Measurements from ENCODE around the gene SART3.

DNA sequence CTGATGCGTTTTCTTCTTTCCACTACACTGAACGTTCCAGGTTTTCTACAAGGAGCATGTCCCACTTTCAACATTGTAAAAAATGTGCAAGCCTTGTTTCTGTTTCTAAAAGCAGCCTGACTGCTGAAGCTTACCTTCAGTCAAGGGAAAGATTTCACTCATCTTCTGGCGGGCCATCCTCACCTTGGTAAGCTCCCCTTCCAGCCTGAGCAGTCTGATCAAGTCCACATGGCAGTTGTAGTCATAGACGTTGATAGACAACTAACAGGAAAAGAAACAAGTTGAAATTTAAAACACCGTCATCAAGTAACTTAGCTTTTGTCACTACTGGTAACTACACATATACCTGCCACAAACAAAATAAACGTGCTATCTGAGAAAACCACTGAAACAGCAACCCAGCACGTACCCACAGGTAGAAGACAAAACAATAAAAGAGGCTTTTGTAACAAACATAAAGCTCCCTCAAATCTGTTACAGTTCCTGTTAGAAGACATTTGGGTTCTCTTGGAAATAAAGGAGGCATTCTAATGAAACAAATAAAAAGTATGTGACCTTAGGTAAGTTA lies 11.9 kb downstream of the SART3 start:
- TF ChIP-seq EP300 (IDR thresholded peaks at IDR 0.05) (no peak), POLR2A (IDR thresholded peaks at IDR 0.05; ENCODE audit: low read depth) (no peak), POLR2AphosphoS5 (IDR thresholded peaks at IDR 0.05) (no peak)
- TF ChIP-seq, protein P1, sequence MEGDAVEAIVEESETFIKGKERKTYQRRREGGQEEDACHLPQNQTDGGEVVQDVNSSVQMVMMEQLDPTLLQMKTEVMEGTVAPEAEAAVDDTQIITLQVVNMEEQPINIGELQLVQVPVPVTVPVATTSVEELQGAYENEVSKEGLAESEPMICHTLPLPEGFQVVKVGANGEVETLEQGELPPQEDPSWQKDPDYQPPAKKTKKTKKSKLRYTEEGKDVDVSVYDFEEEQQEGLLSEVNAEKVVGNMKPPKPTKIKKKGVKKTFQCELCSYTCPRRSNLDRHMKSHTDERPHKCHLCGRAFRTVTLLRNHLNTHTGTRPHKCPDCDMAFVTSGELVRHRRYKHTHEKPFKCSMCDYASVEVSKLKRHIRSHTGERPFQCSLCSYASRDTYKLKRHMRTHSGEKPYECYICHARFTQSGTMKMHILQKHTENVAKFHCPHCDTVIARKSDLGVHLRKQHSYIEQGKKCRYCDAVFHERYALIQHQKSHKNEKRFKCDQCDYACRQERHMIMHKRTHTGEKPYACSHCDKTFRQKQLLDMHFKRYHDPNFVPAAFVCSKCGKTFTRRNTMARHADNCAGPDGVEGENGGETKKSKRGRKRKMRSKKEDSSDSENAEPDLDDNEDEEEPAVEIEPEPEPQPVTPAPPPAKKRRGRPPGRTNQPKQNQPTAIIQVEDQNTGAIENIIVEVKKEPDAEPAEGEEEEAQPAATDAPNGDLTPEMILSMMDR (IDR thresholded peaks at IDR 0.05): no peak
